ENCODE data around the gene LENG8. TPM values are rescaled to one million over a fixed set of nuclear protein-coding genes. Genes with fewer than 3 reads are reported as not detected.

LENG8 gene
- total and polyA plus RNA-seq, 2 of the 13 experiments (the other 11 are each of a cell fraction or from before 2014, with no cell fraction given): 14.3 to 41.9 TPM

DNA sequence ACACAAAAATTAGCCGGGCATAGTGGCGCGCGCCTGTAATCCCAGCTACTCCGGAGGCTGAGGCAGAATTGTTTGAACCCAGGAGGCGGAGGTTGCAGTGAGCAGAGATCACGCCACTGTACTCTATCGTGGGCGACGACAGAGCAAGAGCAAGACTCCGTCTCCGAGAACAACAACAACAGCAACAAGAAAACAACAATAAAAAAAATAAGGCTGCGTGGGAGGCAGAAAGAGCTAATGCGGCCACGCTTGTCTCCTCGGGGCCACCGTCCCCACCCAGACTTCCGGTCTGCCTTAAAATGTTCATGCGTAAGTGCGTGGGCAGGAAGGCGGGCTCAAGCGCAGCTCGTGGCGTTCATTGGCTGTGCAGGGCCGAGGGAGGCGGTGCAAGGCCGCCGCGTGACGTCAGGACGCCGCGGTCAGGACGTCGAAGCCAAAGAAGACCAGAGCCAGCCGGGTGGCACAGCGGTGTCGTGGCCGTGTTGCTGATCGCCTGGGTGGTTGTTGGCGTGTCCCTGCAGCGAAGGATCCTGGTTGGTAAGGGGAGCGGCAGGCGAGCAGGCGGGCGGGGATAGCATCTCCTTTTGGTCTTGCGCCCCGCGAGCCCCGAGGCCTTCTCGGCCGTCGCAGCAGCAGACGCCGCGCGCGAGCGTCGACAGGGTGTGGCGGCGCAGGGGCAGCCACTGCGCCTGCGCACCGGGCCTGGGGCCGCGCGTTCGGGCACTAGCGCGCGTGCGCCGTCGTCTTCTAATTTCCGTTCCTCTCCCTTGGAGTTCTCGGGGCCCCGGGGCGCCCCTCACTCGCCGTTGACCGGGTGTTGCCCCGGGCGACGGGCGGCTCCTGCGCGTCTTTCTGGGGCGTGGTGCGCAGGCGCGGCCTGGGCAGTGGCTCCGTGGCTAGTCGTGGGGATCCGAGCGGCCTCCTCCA is at the start of gene LENG8 (continued):
- TF ChIP-seq, protein P1, sequence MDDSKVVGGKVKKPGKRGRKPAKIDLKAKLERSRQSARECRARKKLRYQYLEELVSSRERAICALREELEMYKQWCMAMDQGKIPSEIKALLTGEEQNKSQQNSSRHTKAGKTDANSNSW (CRISPR knock-in tag; IDR thresholded peaks at IDR 0.05; ENCODE audit: borderline replicate concordance): peak; percentile 98
- TF ChIP-seq ZNF274 (CRISPR knock-in tag; IDR thresholded peaks at IDR 0.05): peak; percentile 95
- TF ChIP-seq ZNF562 (CRISPR knock-in tag; IDR thresholded peaks at IDR 0.05; ENCODE audit: borderline replicate concordance): no peak
- TF ChIP-seq HOXA5 (CRISPR knock-in tag; IDR thresholded peaks at IDR 0.05): no peak; the same call in 1 of the 2 replicates
- peak; percentile 55; the same call in 1 of the 2 replicates for TF ChIP-seq ZNF550 (CRISPR knock-in tag; IDR thresholded peaks at IDR 0.05; ENCODE audit: borderline replicate concordance)
- TF ChIP-seq, protein P2, sequence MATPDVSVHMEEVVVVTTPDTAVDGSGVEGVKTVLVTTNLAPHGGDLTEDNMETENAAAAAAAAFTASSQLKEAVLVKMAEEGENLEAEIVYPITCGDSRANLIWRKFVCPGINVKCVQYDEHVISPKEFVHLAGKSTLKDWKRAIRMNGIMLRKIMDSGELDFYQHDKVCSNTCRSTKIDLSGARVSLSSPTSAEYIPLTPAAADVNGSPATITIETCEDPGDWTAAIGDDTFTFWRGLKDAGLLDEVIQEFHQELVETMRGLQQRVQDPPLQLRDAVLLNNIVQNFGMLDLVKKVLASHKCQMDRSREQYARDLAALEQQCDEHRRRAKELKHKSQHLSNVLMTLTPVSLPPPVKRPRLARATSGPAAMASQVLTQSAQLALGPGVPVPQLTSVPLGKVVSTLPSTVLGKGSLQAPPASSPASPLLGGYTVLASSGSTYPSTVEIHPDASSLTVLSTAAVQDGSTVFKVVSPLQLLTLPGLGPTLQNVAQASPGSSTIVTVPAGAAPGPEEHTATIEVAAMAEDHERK (CRISPR knock-in tag; IDR thresholded peaks at IDR 0.05; ENCODE audit: low read depth): peak; percentile 98
- TF ChIP-seq, protein P3, sequence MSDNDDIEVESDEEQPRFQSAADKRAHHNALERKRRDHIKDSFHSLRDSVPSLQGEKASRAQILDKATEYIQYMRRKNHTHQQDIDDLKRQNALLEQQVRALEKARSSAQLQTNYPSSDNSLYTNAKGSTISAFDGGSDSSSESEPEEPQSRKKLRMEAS (IDR thresholded peaks at IDR 0.05): peak; percentile 90
- TF ChIP-seq, protein P4, sequence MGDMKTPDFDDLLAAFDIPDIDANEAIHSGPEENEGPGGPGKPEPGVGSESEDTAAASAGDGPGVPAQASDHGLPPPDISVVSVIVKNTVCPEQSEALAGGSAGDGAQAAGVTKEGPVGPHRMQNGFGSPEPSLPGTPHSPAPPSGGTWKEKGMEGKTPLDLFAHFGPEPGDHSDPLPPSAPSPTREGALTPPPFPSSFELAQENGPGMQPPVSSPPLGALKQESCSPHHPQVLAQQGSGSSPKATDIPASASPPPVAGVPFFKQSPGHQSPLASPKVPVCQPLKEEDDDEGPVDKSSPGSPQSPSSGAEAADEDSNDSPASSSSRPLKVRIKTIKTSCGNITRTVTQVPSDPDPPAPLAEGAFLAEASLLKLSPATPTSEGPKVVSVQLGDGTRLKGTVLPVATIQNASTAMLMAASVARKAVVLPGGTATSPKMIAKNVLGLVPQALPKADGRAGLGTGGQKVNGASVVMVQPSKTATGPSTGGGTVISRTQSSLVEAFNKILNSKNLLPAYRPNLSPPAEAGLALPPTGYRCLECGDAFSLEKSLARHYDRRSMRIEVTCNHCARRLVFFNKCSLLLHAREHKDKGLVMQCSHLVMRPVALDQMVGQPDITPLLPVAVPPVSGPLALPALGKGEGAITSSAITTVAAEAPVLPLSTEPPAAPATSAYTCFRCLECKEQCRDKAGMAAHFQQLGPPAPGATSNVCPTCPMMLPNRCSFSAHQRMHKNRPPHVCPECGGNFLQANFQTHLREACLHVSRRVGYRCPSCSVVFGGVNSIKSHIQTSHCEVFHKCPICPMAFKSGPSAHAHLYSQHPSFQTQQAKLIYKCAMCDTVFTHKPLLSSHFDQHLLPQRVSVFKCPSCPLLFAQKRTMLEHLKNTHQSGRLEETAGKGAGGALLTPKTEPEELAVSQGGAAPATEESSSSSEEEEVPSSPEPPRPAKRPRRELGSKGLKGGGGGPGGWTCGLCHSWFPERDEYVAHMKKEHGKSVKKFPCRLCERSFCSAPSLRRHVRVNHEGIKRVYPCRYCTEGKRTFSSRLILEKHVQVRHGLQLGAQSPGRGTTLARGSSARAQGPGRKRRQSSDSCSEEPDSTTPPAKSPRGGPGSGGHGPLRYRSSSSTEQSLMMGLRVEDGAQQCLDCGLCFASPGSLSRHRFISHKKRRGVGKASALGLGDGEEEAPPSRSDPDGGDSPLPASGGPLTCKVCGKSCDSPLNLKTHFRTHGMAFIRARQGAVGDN (CRISPR knock-in tag; IDR thresholded peaks at IDR 0.05): peak; percentile 97
- TF ChIP-seq ZNF124 (CRISPR knock-in tag; IDR thresholded peaks at IDR 0.05): no peak
- TF ChIP-seq NR2C2 (CRISPR knock-in tag; IDR thresholded peaks at IDR 0.05; ENCODE audit: borderline replicate concordance): peak; percentile 82
- TF ChIP-seq ZNF746 (CRISPR knock-in tag; IDR thresholded peaks at IDR 0.05): peak; percentile 76; the same call in 1 of the 2 replicates
- TF ChIP-seq RBFOX2 (IDR thresholded peaks at IDR 0.05; ENCODE audit: low read depth, low read length): peak; percentile 100
- TF ChIP-seq NFKB2 (CRISPR knock-in tag; IDR thresholded peaks at IDR 0.05; ENCODE audit: borderline replicate concordance): peak; percentile 97; the same call in 1 of the 2 replicates
- TF ChIP-seq ZNF383 (CRISPR knock-in tag; IDR thresholded peaks at IDR 0.05; ENCODE audit: borderline replicate concordance): peak; percentile 69; the same call in 1 of the 2 replicates
- 0 out of 2 replicates have a peak, but pooled peaks have one; percentile 55 for TF ChIP-seq ZBTB42 (CRISPR knock-in tag; IDR thresholded peaks at IDR 0.05)
- TF ChIP-seq NONO (IDR thresholded peaks at IDR 0.05): no peak
- peak; percentile 90 for TF ChIP-seq NONO (CRISPR knock-in tag; conservative IDR thresholded peaks at IDR 0.05)
- TF ChIP-seq TMF1 (CRISPR knock-in tag; IDR thresholded peaks at IDR 0.05; ENCODE audit: low read depth): peak; percentile 74
- peak; percentile 86; the same call in 1 of the 2 replicates for TF ChIP-seq AHR (CRISPR knock-in tag; IDR thresholded peaks at IDR 0.05)

All from HepG2 (cell line).